PFSK-1 (cell line): ENCODE results near the gene SFXN2.

Source experiments
- FOXP2 ChIP-seq: optimal IDR thresholded peaks from 2 replicates; pipeline ENCODE3; 2011; ENCODE audit warnings: borderline replicate concordance, control low read depth, inconsistent platforms; ENCODE audit not compliant: insufficient read depth; ENCODE audit errors: extremely low read length, extremely low read depth
- POLR2AphosphoS5 ChIP-seq: IDR thresholded peaks from 2 replicates; pipeline ENCODE4 v1.6.1; 2012; ENCODE audit warnings: low read depth, mild to moderate bottlenecking, control low read depth, low read length, moderate library complexity
- REST ChIP-seq, 2 experiments: IDR thresholded peaks; 2 replicates each; pipeline versions ENCODE4 v1.6.1 to v1.8.0; 2011 to 2012; ENCODE audit warnings: low read depth in 2 of 2, low read length in 2 of 2, control low read depth in 1 of 2, inconsistent platforms in 1 of 2, mild to moderate bottlenecking in 1 of 2, moderate library complexity in 1 of 2; ENCODE audit not compliant: insufficient read depth in 1 of 2
- SIN3A ChIP-seq: IDR thresholded peaks from 2 replicates; pipeline ENCODE4 v1.6.1; 2012; ENCODE audit warnings: mild to moderate bottlenecking, low read length, moderate library complexity, borderline replicate concordance; ENCODE audit not compliant: insufficient read depth
- TAF1 ChIP-seq: IDR thresholded peaks from 2 replicates; pipeline ENCODE4 v1.6.1; 2012; ENCODE audit warnings: low read length, control low read depth, borderline replicate concordance; ENCODE audit not compliant: insufficient read depth

- no peak for TF ChIP-seq REST (IDR thresholded peaks at IDR 0.05; ENCODE audit: insufficient read depth in 1 of 2, low read depth in 2 of 2, low read length in 2 of 2)
- TF ChIP-seq SIN3A: no peak
- no peak for TF ChIP-seq POLR2AphosphoS5
- no peak for TF ChIP-seq TAF1
- no peak for TF ChIP-seq FOXP2
Observed at GRCh38 chr10:102770108-102770482, 55.7 kb downstream of the SFXN2 start.
